Panc1 (cell line): ENCODE measurements around the gene TUBA3E. TPM values are rescaled to one million over a fixed set of nuclear protein-coding genes. Genes with fewer than 3 reads are reported as not detected.

Source experiments
- ATAC-seq: fragments of 200-7000 bp; cut with Tn5 transposase; 2 replicates; pipeline ENCODE4 v1.9.1; 2020; ENCODE audit warnings: mild to moderate bottlenecking, moderate library complexity
- BruUV-seq: library from RNA; stranded (reverse); fragments of 400-500 nt; replicated peaks from 2 replicates; lab custom pipeline; 2021; lab: Mats Ljungman, UMichigan
- CTCF ChIA-PET: fragments of 300-600 bp; sonication (Branson Sonifier 250); formaldehyde crosslinking; loops from one replicate; lab custom pipeline; 2022; ENCODE audit warnings: antibody characterized with exemption; lab: Charles Lee
- POLR2A ChIA-PET: fragments of 300-600 bp; sonication (Branson Sonifier 250); formaldehyde crosslinking; loops from one replicate; lab custom pipeline; 2022; ENCODE audit warnings: antibody characterized with exemption; lab: Charles Lee
- DNase-seq: peaks from one replicate; pipeline ENCODE4 v3.0.0-alpha.2; 2010; ENCODE audit warnings: low read depth, low spot score
- H3K27ac ChIP-seq: 2 replicates; pipeline ENCODE4 v1.5.1; 2011; ENCODE audit warnings: mild to moderate bottlenecking, low read length, inconsistent platforms
- H3K27me3 ChIP-seq: fragments of 200-500 bp; sonication (Bioruptor generic); 2 replicates; pipeline ENCODE4 v1.6.0; 2014; ENCODE audit warnings: low read length, inconsistent platforms; ENCODE audit not compliant: control insufficient read depth, insufficient read depth
- H3K36me3 ChIP-seq: fragments of 200-500 bp; sonication (Bioruptor generic); 2 replicates; pipeline ENCODE4 v1.5.1; 2014; ENCODE audit warnings: inconsistent platforms, mild to moderate bottlenecking, low read length, moderate library complexity; ENCODE audit not compliant: control insufficient read depth, insufficient read depth
- H3K4me1 ChIP-seq: 2 replicates; pipeline ENCODE4 v1.5.1; 2011; ENCODE audit warnings: inconsistent platforms, mild to moderate bottlenecking, low read length, moderate library complexity; ENCODE audit not compliant: control insufficient read depth, insufficient read depth
- H3K4me3 ChIP-seq, 2 experiments: 2 replicates each; pipeline ENCODE4 v1.5.1; 2011 to 2012; ENCODE audit warnings: low read depth in 2 of 2, low read length in 2 of 2, mild to moderate bottlenecking in 2 of 2, inconsistent platforms in 1 of 2, moderate library complexity in 1 of 2
- H3K9me3 ChIP-seq: fragments of 200-500 bp; sonication (Bioruptor generic); 2 replicates; pipeline ENCODE4 v1.5.1; 2014; ENCODE audit warnings: low read depth, mild to moderate bottlenecking, inconsistent platforms, low read length, moderate library complexity; ENCODE audit not compliant: control insufficient read depth, insufficient read depth
- CTCF ChIP-seq: fragments of 450-650 bp; IDR thresholded peaks from 2 replicates; pipeline ENCODE4 v1.5.1; 2017; ENCODE audit warnings: mild to moderate bottlenecking
- POLR2AphosphoS5 ChIP-seq: IDR thresholded peaks from 2 replicates; pipeline ENCODE4 v1.6.1; 2012; ENCODE audit warnings: mild to moderate bottlenecking, low read depth, low read length, moderate library complexity
- REST ChIP-seq, 2 experiments: IDR thresholded peaks; 2 replicates each; pipeline ENCODE4 v1.6.1; 2011 to 2012; ENCODE audit warnings: low read depth in 2 of 2, control low read depth in 1 of 2, low read length in 1 of 2, mild to moderate bottlenecking in 1 of 2, moderate library complexity in 1 of 2; ENCODE audit not compliant: insufficient read depth in 1 of 2
- SIN3A ChIP-seq: IDR thresholded peaks from 2 replicates; pipeline ENCODE4 v1.6.1; 2012; ENCODE audit warnings: low read depth, mild to moderate bottlenecking, low read length, moderate library complexity, borderline replicate concordance; ENCODE audit not compliant: insufficient read depth
- TCF7L2 ChIP-seq: IDR thresholded peaks from 2 replicates; pipeline ENCODE4 v1.6.1; 2011; ENCODE audit warnings: mild to moderate bottlenecking, low read depth, low read length, inconsistent platforms
- in situ Hi-C: cut with HindIII; loops from 2 replicates; pipeline ENCODE4 v1.10.0; 2016; ENCODE audit warnings: low sequenced_read_pairs, low pct_unique_long_range_greater_than_20kb
- intact Hi-C: fragments of 100-400 bp; cut with micrococcal nuclease; formaldehyde crosslinking; loops from one replicate; pipeline ENCODE4 v1.10.0; 2022; ENCODE audit not compliant: unreplicated experiment
- total RNA-seq: library from RNA; stranded (reverse); gene quantifications from one replicate; pipeline ENCODE4 v1.2.1, GENCODE V29; 2021; ENCODE audit not compliant: unreplicated experiment

The TUBA3E gene
- total RNA-seq, 1 experiment from 2014 or later: not detected

GRCh38 chr2:130187268-130187667, 11.0 kb downstream of the TUBA3E start:
- Histone ChIP-seq H3K9me3 (no peaks in the 10 kb centered on the region), H3K27me3 (no peaks in the 10 kb centered on the region), H3K27ac (no peak overlapping the region), H3K36me3 (no peaks in the 10 kb centered on the region), H3K4me1 (no peaks in the 10 kb centered on the region), H3K4me3 (no peak overlapping the region)
- CTCF ChIA-PET: no interaction called here
- POLR2A ChIA-PET: interaction anchor here (0.7 kb wide), 1 partner anchor 18 kb away, joined by 5 read pairs; no protein-coding TSS in a partner anchor
- in situ Hi-C loops (no loop called here), intact Hi-C loops (no loop called here)
- BruUV-seq: no TSS peak
- DNase-seq (no peak), ATAC-seq (no peak)
- no peak for TF ChIP-seq CTCF
- TF ChIP-seq TCF7L2: no peak
- no peak for TF ChIP-seq POLR2AphosphoS5
- TF ChIP-seq REST (IDR thresholded peaks at IDR 0.05; ENCODE audit: insufficient read depth in 1 of 2, low read depth in 2 of 2, low read length in 1 of 2): no peak
- TF ChIP-seq SIN3A: no peak

GRCh38 chr2:130186391-130186790, 11.8 kb downstream of the TUBA3E start:
- POLR2A ChIA-PET: no interaction called here
- intact Hi-C loops: no loop called here
- DNase-seq: no peak
- Histone ChIP-seq H3K27ac (no peak overlapping the region), H3K4me1 (no peaks in the 10 kb centered on the region), H3K4me3 (no peak overlapping the region), H3K9me3 (no peaks in the 10 kb centered on the region), H3K27me3 (no peaks in the 10 kb centered on the region), H3K36me3 (no peaks in the 10 kb centered on the region)
- TF ChIP-seq TCF7L2: no peak
- TF ChIP-seq POLR2AphosphoS5: no peak
- TF ChIP-seq SIN3A: no peak
- no peak for TF ChIP-seq REST (IDR thresholded peaks at IDR 0.05; ENCODE audit: insufficient read depth in 1 of 2, low read depth in 2 of 2, low read length in 1 of 2)
- no peak for TF ChIP-seq CTCF
- CTCF ChIA-PET: no interaction called here
- in situ Hi-C loops: no loop called here
- TSS peak; percentile 17 for BruUV-seq
- ATAC-seq: no peak
